Type B pancreatic cell (in vitro differentiated cells): ENCODE measurements around the gene LSM2. TPM values are rescaled to one million over a fixed set of nuclear protein-coding genes. Genes with fewer than 3 reads are reported as not detected.
"Not testable (repeated sequence)": the region's sequence is repeated elsewhere in the genome, so short reads cannot be mapped to it uniquely, and the experiment has no call there.

ENCODE experiments used
- DNase-seq: peaks from one replicate; pipeline ENCODE4 v3.0.0; 2021; ENCODE audit warnings: mixed read lengths; ENCODE audit not compliant: unreplicated experiment; ENCODE audit errors: extremely low spot score
- H3K27ac Mint-ChIP-seq: 2 replicates; pipeline ENCODE4 v1.8.0; 2021; ENCODE audit warnings: mild to moderate bottlenecking, mixed read lengths
- H3K27me3 Mint-ChIP-seq: 2 replicates; pipeline ENCODE4 v1.8.0; 2021; ENCODE audit warnings: mixed read lengths
- H3K36me3 Mint-ChIP-seq: 2 replicates; pipeline ENCODE4 v1.8.0; 2021; ENCODE audit warnings: mixed read lengths
- H3K4me1 Mint-ChIP-seq: one replicate; pipeline ENCODE4 v1.8.0; 2021; ENCODE audit warnings: mixed read lengths; ENCODE audit not compliant: unreplicated experiment
- H3K4me3 Mint-ChIP-seq: 2 replicates; pipeline ENCODE4 v1.8.0; 2021; ENCODE audit warnings: mild to moderate bottlenecking, mixed read lengths
- H3K9me3 Mint-ChIP-seq: 2 replicates; pipeline ENCODE4 v1.8.0; 2021; ENCODE audit warnings: mixed read lengths
- CTCF ChIP-seq: fragments of 200-600 bp; sonication (generic); conservative IDR thresholded peaks from 2 replicates; pipeline ENCODE4 v1.5.0; 2021; ENCODE audit warnings: antibody characterized with exemption, mild to moderate bottlenecking
- total RNA-seq: library from RNA; stranded (reverse); gene quantifications from 2 replicates; pipeline ENCODE4 v1.2.1, GENCODE V29; 2021; ENCODE audit warnings: low replicate concordance

Gene LSM2
- total RNA-seq, 1 donor from 2014 or later: 74.5 TPM

GRCh38 chr6:31794294-31794865 lies 12.4 kb downstream of the LSM2 start:
- TF ChIP-seq CTCF: no peak
- peak overlapping the region; percentile 70 for H3K27ac Mint-ChIP-seq
- peak overlapping the region; percentile 84 for H3K4me3 Mint-ChIP-seq
- no peak for DNase-seq
- H3K4me1 Mint-ChIP-seq: peaks cover 15% of the 10 kb centered on the region
- H3K36me3 Mint-ChIP-seq: peaks cover 8% of the 10 kb centered on the region
- H3K27me3 Mint-ChIP-seq: no peaks in the 10 kb centered on the region
- H3K9me3 Mint-ChIP-seq: no peaks in the 10 kb centered on the region

GRCh38 chr6:31793927-31794245 lies 12.9 kb downstream of the LSM2 start:
- not testable (repeated sequence) for H3K27me3 Mint-ChIP-seq, DNase-seq, H3K36me3 Mint-ChIP-seq, H3K9me3 Mint-ChIP-seq
- Mint-ChIP-seq H3K27ac (peak overlapping the region; percentile 70), H3K4me3 (peak overlapping the region; percentile 84), H3K4me1 (peaks cover 15% of the 10 kb centered on the region)

GRCh38 chr6:31792761-31793171 lies 14.0 kb downstream of the LSM2 start:
- Mint-ChIP-seq H3K27me3 (no peaks in the 10 kb centered on the region), H3K36me3 (peaks cover 8% of the 10 kb centered on the region), H3K4me1 (peaks cover 15% of the 10 kb centered on the region), H3K4me3 (no peak overlapping the region), H3K27ac (no peak overlapping the region), H3K9me3 (no peaks in the 10 kb centered on the region)
- TF ChIP-seq CTCF: no peak
- DNase-seq: no peak

DNA sequence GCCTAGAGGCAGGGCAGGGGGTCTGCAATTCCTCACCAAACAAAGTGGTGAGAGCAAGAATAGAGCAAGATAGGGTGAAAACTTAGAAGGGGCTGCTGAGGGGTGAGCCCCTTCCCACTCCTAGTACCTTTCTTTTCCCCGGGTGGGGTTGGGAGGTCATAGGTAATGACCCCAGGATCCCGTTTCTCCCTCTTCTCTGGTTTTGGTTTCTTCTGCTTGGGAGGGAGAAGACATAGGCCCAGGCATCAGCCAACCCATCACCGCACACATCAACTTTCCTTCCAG lies 14.7 kb downstream of the LSM2 start:
- no peaks in the 10 kb centered on the region for H3K27me3 Mint-ChIP-seq

DNA sequence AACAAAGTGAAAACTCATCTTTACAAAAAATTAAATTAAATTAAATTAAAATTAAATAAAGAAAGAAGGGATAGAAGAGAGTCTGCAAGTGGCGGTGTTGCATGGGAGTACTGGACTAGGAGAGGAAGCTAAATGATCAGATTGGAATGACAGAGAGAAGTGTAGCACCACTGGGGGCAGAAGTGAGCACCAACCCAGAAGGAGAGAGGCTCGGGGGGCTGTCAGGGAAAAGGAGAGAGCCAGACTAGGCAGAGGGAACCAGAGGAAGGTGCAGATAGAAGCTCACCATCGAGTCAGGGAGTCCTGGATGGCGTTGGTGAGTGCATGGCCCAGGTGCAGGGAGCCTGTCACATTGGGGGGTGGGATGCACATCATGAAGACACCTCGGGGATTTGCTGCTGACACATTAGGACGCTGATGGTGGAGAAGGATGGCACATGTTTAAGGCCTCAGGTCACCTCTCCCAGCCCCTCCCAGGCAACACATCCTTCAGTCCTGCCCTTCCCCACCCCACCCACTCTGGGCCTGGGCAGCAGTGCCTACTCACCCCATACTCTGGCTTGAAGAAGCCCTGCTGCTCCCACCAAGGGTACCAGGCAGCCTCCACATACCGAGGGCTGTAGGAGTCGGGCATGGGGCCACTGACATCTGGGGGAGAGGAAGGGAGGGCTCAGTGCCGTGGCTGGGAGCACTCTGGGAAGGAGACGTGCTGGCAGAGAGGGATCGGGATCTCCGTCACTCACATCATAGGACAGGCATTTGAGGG lies 15.3 kb downstream of the LSM2 start:
- no peak for DNase-seq
- H3K36me3 Mint-ChIP-seq: peaks cover 8% of the 10 kb centered on the region
- H3K4me3 Mint-ChIP-seq: peak overlapping the region; percentile 74
- no peaks in the 10 kb centered on the region for H3K9me3 Mint-ChIP-seq
- H3K4me1 Mint-ChIP-seq: peaks cover 15% of the 10 kb centered on the region
- peak; percentile 78 for TF ChIP-seq CTCF
- H3K27me3 Mint-ChIP-seq: no peaks in the 10 kb centered on the region
- H3K27ac Mint-ChIP-seq: peak overlapping the region; percentile 27

More for the DNA sequence above, 14.7 kb downstream of the LSM2 start:
- no peak for TF ChIP-seq CTCF
- no peak overlapping the region for H3K4me3 Mint-ChIP-seq
- peaks cover 15% of the 10 kb centered on the region for H3K4me1 Mint-ChIP-seq
- no peaks in the 10 kb centered on the region for H3K9me3 Mint-ChIP-seq
- peaks cover 8% of the 10 kb centered on the region for H3K36me3 Mint-ChIP-seq
- no peak for DNase-seq
- H3K27ac Mint-ChIP-seq: no peak overlapping the region

- Mint-ChIP-seq H3K4me3 (no peak overlapping the region), H3K27me3 (no peaks in the 10 kb centered on the region), H3K4me1 (no peaks in the 10 kb centered on the region), H3K9me3 (no peaks in the 10 kb centered on the region), H3K36me3 (peaks cover 4% of the 10 kb centered on the region), H3K27ac (no peak overlapping the region)
- TF ChIP-seq CTCF: no peak
- no peak for DNase-seq
These were observed 21.3 kb downstream of the LSM2 start for GRCh38 chr6:31785475-31785874.
